ENCODE results near the gene HERC2.
A peak's percentile ranks its signal among the peaks of the same experiment; 100 is the strongest.
"Not testable (repeated sequence)": the region's sequence is repeated elsewhere in the genome, so short reads cannot be mapped to it uniquely, and the experiment has no call there.

The HERC2 gene

GRCh38 chr15:28281876-28282275 is 40.1 kb downstream of the HERC2 start:
- no peak for DNase-seq

- DNase-seq: no peak
Measured at GRCh38 chr15:28274635-28275034, 47.3 kb downstream of the HERC2 start.

- no peak for DNase-seq
Measured at GRCh38 chr15:28273873-28274610, 47.9 kb downstream of the HERC2 start.

- no peak for DNase-seq
Measured at GRCh38 chr15:28273468-28273867, 48.5 kb downstream of the HERC2 start.

- no peak for DNase-seq
Measured at GRCh38 chr15:28272587-28272986, 49.4 kb downstream of the HERC2 start.

- no peak for DNase-seq
Measured at GRCh38 chr15:28271697-28272260, 50.2 kb downstream of the HERC2 start.

GRCh38 chr15:28269097-28269496 is 52.9 kb downstream of the HERC2 start:
- DNase-seq: no peak

- DNase-seq: no peak
Measured at GRCh38 chr15:28267727-28268126, 54.3 kb downstream of the HERC2 start.

GRCh38 chr15:28265334-28266019 is 56.5 kb downstream of the HERC2 start:
- no peak for DNase-seq

GRCh38 chr15:28264166-28264565 is 57.8 kb downstream of the HERC2 start:
- no peak for DNase-seq

- no peak for DNase-seq
Measured at GRCh38 chr15:28262438-28262837, 59.5 kb downstream of the HERC2 start.

GRCh38 chr15:28260722-28261121 is 61.3 kb downstream of the HERC2 start:
- DNase-seq: peak in 3 of 14 donors; percentile 4 to 30 (median 14)

- no peak for DNase-seq
Measured at GRCh38 chr15:28260317-28260716, 61.7 kb downstream of the HERC2 start.

GRCh38 chr15:28255965-28256364 is 66.0 kb downstream of the HERC2 start:
- DNase-seq: no peak

- no peak for DNase-seq
Measured at GRCh38 chr15:28252831-28253230, 69.1 kb downstream of the HERC2 start.

GRCh38 chr15:28246605-28247004 is 75.4 kb downstream of the HERC2 start:
- DNase-seq: no peak

GRCh38 chr15:28243901-28244300 is 78.1 kb downstream of the HERC2 start:
- DNase-seq: no peak

GRCh38 chr15:28243399-28243798 is 78.6 kb downstream of the HERC2 start:
- DNase-seq: no peak

GRCh38 chr15:28238296-28238695 is 83.7 kb downstream of the HERC2 start:
- not testable (repeated sequence) for DNase-seq

GRCh38 chr15:28231743-28232142 is 90.2 kb downstream of the HERC2 start:
- DNase-seq: not testable (repeated sequence)

- DNase-seq: not testable (repeated sequence)
Measured at GRCh38 chr15:28231336-28231735, 90.6 kb downstream of the HERC2 start.

GRCh38 chr15:28228990-28229640 is 92.9 kb downstream of the HERC2 start:
- not testable (repeated sequence) for DNase-seq

- DNase-seq: no peak
Measured at GRCh38 chr15:28228096-28228495, 93.9 kb downstream of the HERC2 start.

Data from C1 segment of cervical spinal cord (tissue), 14 donors.